Gastroesophageal sphincter (tissue), 4 donors: ENCODE results near the gene ADCK2. TPM values are rescaled to one million over a fixed set of nuclear protein-coding genes. Genes with fewer than 3 reads are reported as not detected.
"Not testable (repeated sequence)": the region's sequence is repeated elsewhere in the genome, so short reads cannot be mapped to it uniquely, and the experiment has no call there.

Experiments used
- ATAC-seq: fragments of 150-250 bp; one replicate; pipeline ENCODE4 v1.9.1; 2016; ENCODE audit warnings: mild to moderate bottlenecking, moderate library complexity
- H3K27ac ChIP-seq, 4 donors: fragments of 200-600 bp; sonication (generic) in 3 of 4; 1 replicate in 3 of 4; 2 replicates in 1 of 4; pipeline ENCODE4 v1.5.1; 2016 to 2019
- H3K27me3 ChIP-seq: fragments of 200-600 bp; sonication (generic); one replicate; pipeline ENCODE4 v1.5.1; 2019
- H3K36me3 ChIP-seq, 2 donors: fragments of 200-600 bp; sonication (generic); one replicate each; pipeline ENCODE4 v1.5.1; 2019; ENCODE audit warnings: control low read depth in 1 of 2
- H3K4me1 ChIP-seq, 3 donors: fragments of 200-600 bp; sonication (generic); 1 replicate in 2 of 3; 2 replicates in 1 of 3; pipeline ENCODE4 v1.5.1; 2016 to 2019; ENCODE audit warnings: control low read depth in 2 of 3
- H3K4me3 ChIP-seq, 2 donors: fragments of 200-600 bp; sonication (generic); one replicate each; pipeline ENCODE4 v1.5.1; 2019; ENCODE audit warnings: mild to moderate bottlenecking in 1 of 2, moderate library complexity in 1 of 2
- H3K9me3 ChIP-seq, 3 donors: fragments of 200-600 bp; sonication (generic); one replicate each; pipeline ENCODE4 v1.5.1; 2017 to 2019; ENCODE audit warnings: control low read depth in 2 of 3
- CTCF ChIP-seq, 4 experiments: fragments of 200-600 bp in 2 of 4; fragments of 450-650 bp in 2 of 4; sonication (generic) in 1 of 4; IDR thresholded peaks; one replicate each; pipeline ENCODE4 v1.5.1; 2017 to 2019; ENCODE audit warnings: antibody characterized with exemption in 4 of 4, mild to moderate bottlenecking in 2 of 4, moderate library complexity in 2 of 4
- EP300 ChIP-seq: sonication (generic); formaldehyde crosslinking; IDR thresholded peaks from one replicate; pipeline ENCODE4 v1.6.1; 2017; ENCODE audit warnings: antibody characterized with exemption, mild to moderate bottlenecking
- POLR2A ChIP-seq, 2 donors: fragments of 450-650 bp; IDR thresholded peaks; one replicate each; pipeline ENCODE4 v1.6.1; 2017; ENCODE audit warnings: antibody characterized with exemption in 2 of 2, mild to moderate bottlenecking in 2 of 2, moderate library complexity in 1 of 2
- POLR2AphosphoS5 ChIP-seq: sonication (generic); formaldehyde crosslinking; IDR thresholded peaks from one replicate; pipeline ENCODE4 v1.6.1; 2017; ENCODE audit warnings: antibody characterized with exemption
- WGBS, 2 donors: methylation state at CpG; one replicate each; pipeline ENCODE4 v1.1.5; 2018; ENCODE audit warnings: low coverage in 1 of 2; 5-methylcytosine and 5-hydroxymethylcytosine counted together
- total RNA-seq, 4 donors: library from RNA; depleted of rRNA; stranded (reverse); fragments of >200 nt; gene quantifications; one replicate each; pipeline ENCODE4 v1.1.0, GENCODE V29; 2016

Gene ADCK2
- total RNA-seq, 4 donors from 2014 or later, result 14.5 to 33.4 (median 22.4) TPM

GRCh38 chr7:140675726-140676125 is 3.0 kb downstream of the ADCK2 start:
- peak overlapping the region in 1 of 4 donors; percentile 87 for H3K27ac ChIP-seq

GRCh38 chr7:140676306-140676705 is 3.6 kb downstream of the ADCK2 start:
- TF ChIP-seq POLR2A (IDR thresholded peaks at IDR 0.05) (no peak), CTCF (IDR thresholded peaks at IDR 0.05) (no peak), EP300 (no peak), POLR2AphosphoS5 (no peak)
- H3K4me1 ChIP-seq, result peaks cover 0 to 47% (median 5%) of the 10 kb centered on the region in 3 donors
- 83 to 100% methylated on average over 2 to 3 of the region's 3 CpGs for WGBS, 2 donors
- ATAC-seq, result no peak
- no peak overlapping the region for H3K4me3 ChIP-seq
- peaks cover 0 to 51% of the 10 kb centered on the region in 2 donors for H3K36me3 ChIP-seq
- no peaks in the 10 kb centered on the region for H3K9me3 ChIP-seq
- H3K27me3 ChIP-seq, result no peaks in the 10 kb centered on the region
- no peak overlapping the region for H3K27ac ChIP-seq

More at GRCh38 chr7:140675726-140676125, 3.0 kb downstream of the ADCK2 start:
- peaks cover 0 to 45% of the 10 kb centered on the region in 2 donors for H3K36me3 ChIP-seq
- no peak overlapping the region for H3K4me3 ChIP-seq
- no peaks in the 10 kb centered on the region for H3K9me3 ChIP-seq
- peaks cover 0 to 47% (median 5%) of the 10 kb centered on the region in 3 donors for H3K4me1 ChIP-seq
- H3K27me3 ChIP-seq, result no peaks in the 10 kb centered on the region
- WGBS, 2 donors, result 54 to 60% methylated on average over 2 to 4 of the region's 4 CpGs
- no peak for TF ChIP-seq CTCF (IDR thresholded peaks at IDR 0.05)
- no peak for TF ChIP-seq POLR2A (IDR thresholded peaks at IDR 0.05)
- no peak for TF ChIP-seq POLR2AphosphoS5
- no peak for TF ChIP-seq EP300
- ATAC-seq, result no peak

GRCh38 chr7:140676956-140677355 is 4.2 kb downstream of the ADCK2 start:
- not testable (repeated sequence) for ATAC-seq, H3K4me3 ChIP-seq, H3K27ac ChIP-seq, H3K9me3 ChIP-seq, H3K27me3 ChIP-seq
- H3K4me1 ChIP-seq, result peaks cover 0 to 43% (median 5%) of the 10 kb centered on the region in 3 donors
- H3K36me3 ChIP-seq, result peaks cover 0 to 58% of the 10 kb centered on the region in 2 donors
- WGBS, 2 donors, result 92 to 93% methylated on average over 8 to 10 of the region's 11 CpGs

- Histone ChIP-seq H3K36me3 (peaks cover 0 to 63% of the 10 kb centered on the region in 2 donors), H3K27ac (no peak overlapping the region), H3K9me3 (no peaks in the 10 kb centered on the region), H3K27me3 (no peaks in the 10 kb centered on the region), H3K4me3 (no peak overlapping the region), H3K4me1 (peaks cover 0 to 37% (median 5%) of the 10 kb centered on the region in 3 donors)
- 84 to 96% methylated on average over 3 of the region's 3 CpGs for WGBS, 2 donors
- TF ChIP-seq CTCF (IDR thresholded peaks at IDR 0.05) (no peak), POLR2A (IDR thresholded peaks at IDR 0.05) (no peak), POLR2AphosphoS5 (no peak), EP300 (no peak)
- no peak for ATAC-seq
Observed at GRCh38 chr7:140677496-140677895, 4.8 kb downstream of the ADCK2 start.

GRCh38 chr7:140678081-140678815 is 5.5 kb downstream of the ADCK2 start:
- Histone ChIP-seq H3K27ac (no peak overlapping the region), H3K4me3 (no peak overlapping the region), H3K4me1 (peaks cover 0 to 34% (median 5%) of the 10 kb centered on the region in 3 donors), H3K36me3 (peaks cover 0 to 69% of the 10 kb centered on the region in 2 donors), H3K9me3 (no peaks in the 10 kb centered on the region), H3K27me3 (no peaks in the 10 kb centered on the region)
- WGBS, 2 donors, result 86 to 90% methylated on average over 10 to 16 of the region's 20 CpGs
- no peak for TF ChIP-seq EP300
- no peak for TF ChIP-seq CTCF (IDR thresholded peaks at IDR 0.05)
- no peak for TF ChIP-seq POLR2AphosphoS5
- no peak for TF ChIP-seq POLR2A (IDR thresholded peaks at IDR 0.05)
- no peak for ATAC-seq
